ENCODE measurements around the gene SEC14L1.

SEC14L1 gene

GRCh38 chr17:77203436-77203835, 62.7 kb downstream of the SEC14L1 start:
- Mint-ChIP-seq H3K36me3 (peaks cover 100% of the 10 kb centered on the region), H3K27ac (no peak overlapping the region), H3K4me1 (no peaks in the 10 kb centered on the region), H3K9me3 (no peaks in the 10 kb centered on the region), H3K4me3 (no peak overlapping the region)
- no peak for ATAC-seq
- DNase-seq (ENCODE audit: low spot score in 2 of 2) = no peak

GRCh38 chr17:77203846-77204245, 63.1 kb downstream of the SEC14L1 start:
- ATAC-seq = no peak
- H3K4me1 Mint-ChIP-seq = no peaks in the 10 kb centered on the region
- no peak for DNase-seq (ENCODE audit: low spot score in 2 of 2)
- H3K9me3 Mint-ChIP-seq = no peaks in the 10 kb centered on the region
- no peak overlapping the region for H3K4me3 Mint-ChIP-seq
- H3K27ac Mint-ChIP-seq = no peak overlapping the region
- H3K36me3 Mint-ChIP-seq = peaks cover 100% of the 10 kb centered on the region

GRCh38 chr17:77204536-77204935, 63.8 kb downstream of the SEC14L1 start:
- Mint-ChIP-seq H3K4me1 (no peaks in the 10 kb centered on the region), H3K36me3 (peaks cover 100% of the 10 kb centered on the region), H3K27ac (no peak overlapping the region), H3K9me3 (no peaks in the 10 kb centered on the region), H3K4me3 (no peak overlapping the region)
- DNase-seq (ENCODE audit: low spot score in 2 of 2) = no peak
- no peak for ATAC-seq

- Mint-ChIP-seq H3K4me3 (no peak overlapping the region), H3K27ac (no peak overlapping the region), H3K36me3 (peaks cover 100% of the 10 kb centered on the region), H3K4me1 (no peaks in the 10 kb centered on the region), H3K9me3 (no peaks in the 10 kb centered on the region)
- no peak for ATAC-seq
- no peak for DNase-seq (ENCODE audit: low spot score in 2 of 2)
These were observed 64.8 kb downstream of the SEC14L1 start for GRCh38 chr17:77205396-77206125.

GRCh38 chr17:77206158-77206956, 65.6 kb downstream of the SEC14L1 start:
- H3K4me3 Mint-ChIP-seq = no peak overlapping the region
- H3K9me3 Mint-ChIP-seq = no peaks in the 10 kb centered on the region
- no peak overlapping the region for H3K27ac Mint-ChIP-seq
- DNase-seq (ENCODE audit: low spot score in 2 of 2) (no peak), ATAC-seq (no peak)
- H3K4me1 Mint-ChIP-seq = no peaks in the 10 kb centered on the region
- peaks cover 100% of the 10 kb centered on the region for H3K36me3 Mint-ChIP-seq

GRCh38 chr17:77207689-77208216, 67.0 kb downstream of the SEC14L1 start:
- Mint-ChIP-seq H3K9me3 (no peaks in the 10 kb centered on the region), H3K4me1 (no peaks in the 10 kb centered on the region), H3K4me3 (no peak overlapping the region), H3K27ac (no peak overlapping the region), H3K36me3 (peaks cover 100% of the 10 kb centered on the region)
- DNase-seq (ENCODE audit: low spot score in 2 of 2) (no peak), ATAC-seq (no peak)

GRCh38 chr17:77208217-77208808, 67.5 kb downstream of the SEC14L1 start:
- peak overlapping the region; percentile 67 for H3K27ac Mint-ChIP-seq
- DNase-seq (ENCODE audit: low spot score in 2 of 2) = no peak
- no peak overlapping the region for H3K4me3 Mint-ChIP-seq
- no peaks in the 10 kb centered on the region for H3K4me1 Mint-ChIP-seq
- ATAC-seq = no peak
- H3K9me3 Mint-ChIP-seq = no peaks in the 10 kb centered on the region
- H3K36me3 Mint-ChIP-seq = peaks cover 100% of the 10 kb centered on the region

- DNase-seq (ENCODE audit: low spot score in 2 of 2) (no peak), ATAC-seq (no peak)
- Mint-ChIP-seq H3K36me3 (peaks cover 100% of the 10 kb centered on the region), H3K4me1 (no peaks in the 10 kb centered on the region), H3K9me3 (no peaks in the 10 kb centered on the region), H3K27ac (peak overlapping the region; percentile 67), H3K4me3 (no peak overlapping the region)
These were observed 68.1 kb downstream of the SEC14L1 start for GRCh38 chr17:77208856-77209255.

GRCh38 chr17:77209330-77209748, 68.6 kb downstream of the SEC14L1 start:
- Mint-ChIP-seq H3K36me3 (peaks cover 100% of the 10 kb centered on the region), H3K27ac (no peak overlapping the region), H3K4me1 (no peaks in the 10 kb centered on the region), H3K4me3 (no peak overlapping the region), H3K9me3 (no peaks in the 10 kb centered on the region)
- ATAC-seq (no peak), DNase-seq (ENCODE audit: low spot score in 2 of 2) (no peak)

GRCh38 chr17:77210331-77210730, 69.6 kb downstream of the SEC14L1 start:
- peak overlapping the region; percentile 56 for H3K27ac Mint-ChIP-seq
- H3K36me3 Mint-ChIP-seq = peaks cover 100% of the 10 kb centered on the region
- ATAC-seq = no peak
- H3K9me3 Mint-ChIP-seq = no peaks in the 10 kb centered on the region
- no peaks in the 10 kb centered on the region for H3K4me1 Mint-ChIP-seq
- H3K4me3 Mint-ChIP-seq = no peak overlapping the region
- DNase-seq (ENCODE audit: low spot score in 2 of 2) = no peak

GRCh38 chr17:77210946-77211541, 70.3 kb downstream of the SEC14L1 start:
- DNase-seq (ENCODE audit: low spot score in 2 of 2) (no peak), ATAC-seq (no peak)
- peak overlapping the region; percentile 56 for H3K27ac Mint-ChIP-seq
- no peaks in the 10 kb centered on the region for H3K4me1 Mint-ChIP-seq
- H3K36me3 Mint-ChIP-seq = peaks cover 98% of the 10 kb centered on the region
- H3K4me3 Mint-ChIP-seq = no peak overlapping the region
- no peaks in the 10 kb centered on the region for H3K9me3 Mint-ChIP-seq

GRCh38 chr17:77211681-77212080, 70.9 kb downstream of the SEC14L1 start:
- ATAC-seq (no peak), DNase-seq (ENCODE audit: low spot score in 2 of 2) (no peak)
- H3K4me3 Mint-ChIP-seq = no peak overlapping the region
- no peaks in the 10 kb centered on the region for H3K4me1 Mint-ChIP-seq
- H3K9me3 Mint-ChIP-seq = no peaks in the 10 kb centered on the region
- H3K36me3 Mint-ChIP-seq = peaks cover 95% of the 10 kb centered on the region
- H3K27ac Mint-ChIP-seq = peak overlapping the region; percentile 56

GRCh38 chr17:77212081-77212832, 71.5 kb downstream of the SEC14L1 start:
- no peak overlapping the region for H3K4me3 Mint-ChIP-seq
- H3K27ac Mint-ChIP-seq = peak overlapping the region; percentile 56
- ATAC-seq = no peak
- no peaks in the 10 kb centered on the region for H3K9me3 Mint-ChIP-seq
- no peak for DNase-seq (ENCODE audit: low spot score in 2 of 2)
- H3K36me3 Mint-ChIP-seq = peaks cover 94% of the 10 kb centered on the region
- H3K4me1 Mint-ChIP-seq = no peaks in the 10 kb centered on the region

GRCh38 chr17:77212833-77213777, 72.3 kb downstream of the SEC14L1 start:
- H3K4me1 Mint-ChIP-seq = no peaks in the 10 kb centered on the region
- DNase-seq (ENCODE audit: low spot score in 2 of 2) (no peak), ATAC-seq (no peak)
- H3K4me3 Mint-ChIP-seq = no peak overlapping the region
- H3K9me3 Mint-ChIP-seq = no peaks in the 10 kb centered on the region
- no peak overlapping the region for H3K27ac Mint-ChIP-seq
- peaks cover 91% of the 10 kb centered on the region for H3K36me3 Mint-ChIP-seq

All from stimulated activated effector memory CD8-positive, alpha-beta T cell treated with anti-CD3 and anti-CD28 coated beads, Interleukin-12 subunit alpha, Interleukin-12 subunit beta, amount 100 ng/mL, for 72 hours (primary cell).